Inferior parietal cortex (tissue), 1 donor: Measurements from ENCODE around the gene PPARGC1A.

Source experiments
- DNase-seq: peaks from one replicate; pipeline ENCODE4 v3.0.0-alpha.2; 2016; ENCODE audit errors: extremely low spot score

The PPARGC1A gene

GRCh38 chr4:23878912-23879732 lies 10.7 kb downstream of the PPARGC1A start:
- DNase-seq = no peak

GRCh38 chr4:23878246-23878891 lies 11.5 kb downstream of the PPARGC1A start:
- no peak for DNase-seq

GRCh38 chr4:23877758-23878229 lies 12.1 kb downstream of the PPARGC1A start:
- no peak for DNase-seq

GRCh38 chr4:23876418-23877089 lies 13.3 kb downstream of the PPARGC1A start:
- no peak for DNase-seq

GRCh38 chr4:23875317-23875716 lies 14.5 kb downstream of the PPARGC1A start:
- no peak for DNase-seq

GRCh38 chr4:23874536-23874901 lies 15.3 kb downstream of the PPARGC1A start:
- DNase-seq = no peak

- no peak for DNase-seq
These were observed 15.9 kb downstream of the PPARGC1A start for GRCh38 chr4:23873717-23874535.

GRCh38 chr4:23871426-23871825 lies 18.4 kb downstream of the PPARGC1A start:
- no peak for DNase-seq

GRCh38 chr4:23866450-23867075 lies 23.3 kb downstream of the PPARGC1A start:
- DNase-seq = no peak

GRCh38 chr4:23861897-23862296 lies 27.9 kb downstream of the PPARGC1A start:
- DNase-seq = no peak

GRCh38 chr4:23860919-23861318 lies 28.9 kb downstream of the PPARGC1A start:
- DNase-seq = no peak

GRCh38 chr4:23857367-23857959 lies 32.4 kb downstream of the PPARGC1A start:
- peak; percentile 76 for DNase-seq

GRCh38 chr4:23856630-23857029 lies 33.2 kb downstream of the PPARGC1A start:
- no peak for DNase-seq

GRCh38 chr4:23855912-23856605 lies 33.8 kb downstream of the PPARGC1A start:
- no peak for DNase-seq

GRCh38 chr4:23853986-23854660 lies 35.7 kb downstream of the PPARGC1A start:
- no peak for DNase-seq

- no peak for DNase-seq
These were observed 38.4 kb downstream of the PPARGC1A start for GRCh38 chr4:23851464-23851863.

- DNase-seq = no peak
These were observed 42.7 kb downstream of the PPARGC1A start for GRCh38 chr4:23847158-23847557.

- no peak for DNase-seq
These were observed 44.9 kb downstream of the PPARGC1A start for GRCh38 chr4:23844961-23845360.

GRCh38 chr4:23839279-23839678 lies 50.6 kb downstream of the PPARGC1A start:
- DNase-seq = no peak

- no peak for DNase-seq
These were observed 51.2 kb downstream of the PPARGC1A start for GRCh38 chr4:23838607-23839006.
